DND-41 (cell line): ENCODE measurements around the gene CD180.

Source experiments
- ATAC-seq: fragments of 200-7000 bp; cut with Tn5 transposase; 3 replicates; pipeline ENCODE4 v1.9.1; 2021; ENCODE audit warnings: low read depth; ENCODE audit not compliant: insufficient read depth
- DNase-seq: peaks from one replicate; pipeline ENCODE4 v3.0.0-alpha.2; 2020
- H2AFZ ChIP-seq: 2 replicates; pipeline ENCODE4 v1.6.0; 2012; ENCODE audit warnings: low read depth, low read length
- H3K27ac ChIP-seq: 2 replicates; pipeline ENCODE4 v1.5.1; 2012; ENCODE audit warnings: low read length, inconsistent platforms
- H3K27me3 ChIP-seq: fragments of 200-600 bp; sonication (generic); 2 replicates; pipeline ENCODE4 v1.6.0; 2012; ENCODE audit warnings: low read length, mild to moderate bottlenecking, inconsistent platforms; ENCODE audit not compliant: insufficient read depth, poor library complexity
- H3K36me3 ChIP-seq: 2 replicates; pipeline ENCODE4 v1.5.1; 2012; ENCODE audit warnings: low read length, inconsistent platforms; ENCODE audit not compliant: insufficient read depth
- H3K4me1 ChIP-seq: 2 replicates; pipeline ENCODE4 v1.5.1; 2012; ENCODE audit warnings: mild to moderate bottlenecking, low read length; ENCODE audit not compliant: insufficient read depth
- H3K4me2 ChIP-seq: 2 replicates; pipeline ENCODE4 v1.6.0; 2012; ENCODE audit warnings: mild to moderate bottlenecking, moderate library complexity, low read length, inconsistent platforms; ENCODE audit not compliant: insufficient read depth
- H3K4me3 ChIP-seq, 2 experiments: fragments of 200-600 bp in 1 of 2; shearing (Covaris generic) in 1 of 2; 2 replicates each; pipeline ENCODE4 v1.5.1; 2012 to 2016; ENCODE audit warnings: inconsistent platforms in 2 of 2, low read length in 2 of 2, mild to moderate bottlenecking in 2 of 2, low read depth in 1 of 2, moderate library complexity in 1 of 2
- H3K79me2 ChIP-seq: 2 replicates; pipeline ENCODE4 v1.6.0; 2012; ENCODE audit warnings: low read length, inconsistent platforms; ENCODE audit not compliant: insufficient read depth
- H3K9ac ChIP-seq: 2 replicates; pipeline ENCODE4 v1.6.0; 2012; ENCODE audit warnings: low read depth, mild to moderate bottlenecking, inconsistent platforms, low read length, moderate library complexity
- H3K9me3 ChIP-seq: 2 replicates; pipeline ENCODE4 v1.5.1; 2012; ENCODE audit warnings: low read length, moderate library complexity, mild to moderate bottlenecking, inconsistent platforms; ENCODE audit not compliant: insufficient read depth, severe bottlenecking
- H4K20me1 ChIP-seq: 2 replicates; pipeline ENCODE4 v1.6.0; 2012; ENCODE audit warnings: low read length; ENCODE audit not compliant: insufficient read depth
- CTCF ChIP-seq: IDR thresholded peaks from 2 replicates; pipeline ENCODE4 v1.5.1; 2012; ENCODE audit warnings: borderline replicate concordance, low read length, moderate library complexity, mild to moderate bottlenecking; ENCODE audit not compliant: poor library complexity, severe bottlenecking; ENCODE audit errors: extremely low read depth
- EZH2 ChIP-seq: IDR thresholded peaks from 3 replicates; pipeline ENCODE4 v1.6.1; 2012; ENCODE audit warnings: borderline replicate concordance, low read depth, mild to moderate bottlenecking, moderate library complexity, low read length, inconsistent platforms; ENCODE audit not compliant: severe bottlenecking

CD180 gene

GRCh38 chr5:67235399-67236110 lies 39.0 kb upstream of the CD180 start:
- Histone ChIP-seq H3K27ac (no peak overlapping the region), H3K9me3 (no peaks in the 10 kb centered on the region), H3K4me2 (no peak overlapping the region), H3K79me2 (no peaks in the 10 kb centered on the region), H3K9ac (no peak overlapping the region), H3K4me1 (no peaks in the 10 kb centered on the region), H4K20me1 (no peaks in the 10 kb centered on the region), H2AFZ (no peak overlapping the region), H3K27me3 (no peaks in the 10 kb centered on the region), H3K4me3 (no peak overlapping the region), H3K36me3 (no peaks in the 10 kb centered on the region)
- ATAC-seq (no peak), DNase-seq (no peak)
- TF ChIP-seq CTCF (no peak), EZH2 (no peak)

DNA sequence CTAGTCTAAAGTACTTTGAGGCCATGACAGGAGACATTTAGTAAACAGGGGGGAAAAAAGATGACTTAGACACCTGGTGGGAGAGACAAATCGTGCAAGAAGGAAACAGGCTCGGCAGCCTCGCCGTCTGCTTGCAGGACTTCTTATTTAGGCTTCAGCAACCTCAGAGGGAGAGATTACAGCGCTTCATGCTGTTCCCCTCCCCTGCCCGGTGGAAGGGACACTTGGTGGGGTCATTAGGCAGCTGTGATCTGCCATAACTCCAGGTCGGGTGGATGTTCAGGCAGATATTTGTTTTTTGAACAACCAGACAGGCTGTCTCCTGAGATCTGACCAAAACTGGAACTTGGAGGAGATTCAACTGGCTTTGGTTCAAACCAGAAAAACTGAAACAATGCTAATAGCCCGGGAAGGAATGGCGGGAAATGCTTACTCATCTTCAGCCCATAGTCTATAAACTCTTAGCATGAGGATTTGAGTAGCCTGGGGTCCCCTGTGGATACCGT lies 38.1 kb upstream of the CD180 start:
- TF ChIP-seq CTCF (no peak), EZH2 (no peak)
- Histone ChIP-seq H3K27ac (no peak overlapping the region), H3K36me3 (no peaks in the 10 kb centered on the region), H3K79me2 (no peaks in the 10 kb centered on the region), H3K4me3 (no peak overlapping the region), H3K27me3 (no peaks in the 10 kb centered on the region), H3K9ac (no peak overlapping the region), H3K4me1 (no peaks in the 10 kb centered on the region), H3K9me3 (no peaks in the 10 kb centered on the region), H2AFZ (no peak overlapping the region), H4K20me1 (no peaks in the 10 kb centered on the region), H3K4me2 (no peak overlapping the region)
- no peak for DNase-seq
- ATAC-seq: no peak

GRCh38 chr5:67233075-67233474 lies 36.5 kb upstream of the CD180 start:
- Histone ChIP-seq H4K20me1 (no peaks in the 10 kb centered on the region), H3K27me3 (no peaks in the 10 kb centered on the region), H3K9me3 (no peaks in the 10 kb centered on the region), H2AFZ (no peak overlapping the region), H3K79me2 (no peaks in the 10 kb centered on the region), H3K9ac (no peak overlapping the region), H3K4me1 (no peaks in the 10 kb centered on the region), H3K4me2 (no peak overlapping the region), H3K27ac (no peak overlapping the region), H3K4me3 (no peak overlapping the region), H3K36me3 (no peaks in the 10 kb centered on the region)
- ATAC-seq (no peak), DNase-seq (no peak)
- TF ChIP-seq EZH2: no peak
- TF ChIP-seq CTCF: no peak

DNA sequence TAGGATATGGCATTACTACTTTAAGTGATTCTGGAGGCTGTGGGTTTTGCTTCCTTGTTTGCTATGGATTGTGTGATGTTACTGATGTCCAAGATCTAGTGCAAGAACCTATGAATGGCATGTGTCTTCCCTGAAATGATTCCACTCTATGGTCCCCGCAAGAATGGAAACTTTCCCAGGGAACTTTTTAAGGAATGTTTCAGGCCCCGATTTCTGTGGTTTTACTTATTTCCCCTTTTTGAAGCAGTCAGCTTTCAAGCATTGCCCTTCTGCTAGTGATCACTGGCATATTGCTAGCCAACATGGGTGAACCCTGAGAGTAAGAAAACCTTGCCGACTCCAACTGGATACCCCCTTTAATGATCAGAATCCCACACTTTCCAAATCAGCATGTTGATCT lies 26.6 kb upstream of the CD180 start:
- no peaks in the 10 kb centered on the region for H3K27me3 ChIP-seq
- no peaks in the 10 kb centered on the region for H4K20me1 ChIP-seq
- DNase-seq: no peak
- no peaks in the 10 kb centered on the region for H3K36me3 ChIP-seq
- H3K4me1 ChIP-seq: peaks cover 23% of the 10 kb centered on the region
- TF ChIP-seq CTCF (no peak), EZH2 (no peak)
- H3K4me3 ChIP-seq: no peak overlapping the region
- H3K9me3 ChIP-seq: no peaks in the 10 kb centered on the region
- no peaks in the 10 kb centered on the region for H3K79me2 ChIP-seq
- H3K9ac ChIP-seq: no peak overlapping the region
- H3K4me2 ChIP-seq: no peak overlapping the region
- no peak for ATAC-seq
- no peak overlapping the region for H2AFZ ChIP-seq
- H3K27ac ChIP-seq: no peak overlapping the region
